Loucy (cell line): ENCODE results near the gene TEDC2.

Experiments
- H2AFZ ChIP-seq: fragments of 200-600 bp; sonication (generic); 2 replicates; pipeline ENCODE4 v1.6.0; 2016; ENCODE audit warnings: antibody characterized with exemption, mild to moderate bottlenecking, low read length, moderate library complexity
- H3F3A ChIP-seq: fragments of 200-600 bp; 2 replicates; pipeline ENCODE4 v1.6.0; 2016; ENCODE audit warnings: antibody characterized with exemption, low read depth, mild to moderate bottlenecking
- H3K27me3 ChIP-seq: fragments of 200-600 bp; sonication (generic); 2 replicates; pipeline ENCODE4 v1.6.1; 2014; ENCODE audit warnings: low read length, mild to moderate bottlenecking; ENCODE audit not compliant: insufficient read depth, poor library complexity, severe bottlenecking
- H3K36me3 ChIP-seq: fragments of 200-600 bp; sonication (generic); 2 replicates; pipeline ENCODE4 v1.6.1; 2016; ENCODE audit warnings: low read length; ENCODE audit not compliant: insufficient read depth
- H3K4me1 ChIP-seq: fragments of 200-600 bp; sonication (generic); 2 replicates; pipeline ENCODE4 v1.5.1; 2014; ENCODE audit warnings: low read length, mild to moderate bottlenecking; ENCODE audit not compliant: insufficient read depth, poor library complexity, severe bottlenecking
- H3K4me2 ChIP-seq: fragments of 200-600 bp; sonication (generic); 2 replicates; pipeline ENCODE4 v1.6.0; 2014; ENCODE audit warnings: antibody characterized with exemption, low read length, low read depth, mild to moderate bottlenecking; ENCODE audit not compliant: poor library complexity, severe bottlenecking
- H3K4me3 ChIP-seq: fragments of 200-600 bp; sonication (generic); 2 replicates; pipeline ENCODE4 v1.5.1; 2014; ENCODE audit warnings: low read length, mild to moderate bottlenecking, mixed read lengths; ENCODE audit not compliant: poor library complexity, severe bottlenecking
- H3K79me2 ChIP-seq: fragments of 200-600 bp; sonication (generic); 2 replicates; pipeline ENCODE4 v1.6.1; 2014; ENCODE audit warnings: low read length; ENCODE audit not compliant: insufficient read depth
- H3K9ac ChIP-seq: fragments of 200-600 bp; sonication (generic); 2 replicates; pipeline ENCODE4 v1.6.0; 2014; ENCODE audit warnings: mild to moderate bottlenecking, low read depth, low read length, moderate library complexity; ENCODE audit not compliant: poor library complexity, severe bottlenecking
- H3K9me2 ChIP-seq: fragments of 200-600 bp; sonication (generic); replicated peaks from 2 replicates; pipeline ENCODE4 v1.6.1; 2016; ENCODE audit warnings: low read depth, low read length, mixed read lengths
- H3K9me3 ChIP-seq: fragments of 200-600 bp; sonication (generic); 2 replicates; pipeline ENCODE4 v1.6.1; 2014; ENCODE audit warnings: mild to moderate bottlenecking, antibody characterized with exemption, low read length, low read depth; ENCODE audit not compliant: insufficient read depth
- H4K20me1 ChIP-seq: fragments of 200-600 bp; sonication (generic); 2 replicates; pipeline ENCODE4 v1.6.0; 2014; ENCODE audit warnings: antibody characterized with exemption, low read length, mild to moderate bottlenecking; ENCODE audit not compliant: insufficient read depth, poor library complexity, severe bottlenecking
- CTCF ChIP-seq: fragments of 200-600 bp; sonication (generic); conservative IDR thresholded peaks from 2 replicates; pipeline ENCODE4 v1.5.1; 2014; ENCODE audit warnings: mild to moderate bottlenecking, antibody characterized with exemption, low read length
- EZH2phosphoT487 ChIP-seq: fragments of 200-600 bp; IDR thresholded peaks from 2 replicates; pipeline ENCODE4 v1.6.1; 2018; ENCODE audit warnings: antibody characterized with exemption, mild to moderate bottlenecking, moderate library complexity, borderline replicate concordance

TEDC2 gene

GRCh38 chr16:2456551-2457153 is 3.3 kb upstream of the TEDC2 start:
- Histone ChIP-seq H4K20me1 (no peaks in the 10 kb centered on the region), H3K9me2 (no peaks in the 10 kb centered on the region), H3K27me3 (no peaks in the 10 kb centered on the region), H3K36me3 (peaks cover 33% of the 10 kb centered on the region; the same call in 1 of the 2 replicates), H3F3A (no peaks in the 10 kb centered on the region), H3K9ac (no peak overlapping the region), H3K9me3 (no peaks in the 10 kb centered on the region), H3K4me1 (peaks cover 9% of the 10 kb centered on the region), H3K4me2 (no peak overlapping the region), H3K4me3 (no peak overlapping the region), H3K79me2 (peaks cover 13% of the 10 kb centered on the region; the same call in 1 of the 2 replicates), H2AFZ (no peak overlapping the region)
- no peak for TF ChIP-seq EZH2phosphoT487
- TF ChIP-seq CTCF, result no peak

GRCh38 chr16:2457267-2457666 is 2.6 kb upstream of the TEDC2 start:
- no peak for TF ChIP-seq EZH2phosphoT487
- no peak for TF ChIP-seq CTCF
- Histone ChIP-seq H3K4me2 (no peak overlapping the region), H3K9me3 (no peaks in the 10 kb centered on the region), H3K9me2 (no peaks in the 10 kb centered on the region), H3K4me3 (no peak overlapping the region), H3K36me3 (peaks cover 31% of the 10 kb centered on the region; the same call in 1 of the 2 replicates), H2AFZ (no peak overlapping the region), H3F3A (no peaks in the 10 kb centered on the region), H3K79me2 (peaks cover 15% of the 10 kb centered on the region; the same call in 1 of the 2 replicates), H4K20me1 (no peaks in the 10 kb centered on the region), H3K4me1 (peaks cover 9% of the 10 kb centered on the region), H3K27me3 (no peaks in the 10 kb centered on the region), H3K9ac (no peak overlapping the region)

GRCh38 chr16:2457946-2458345 is 2.0 kb upstream of the TEDC2 start:
- peaks cover 25% of the 10 kb centered on the region; the same call in 1 of the 2 replicates for H3K36me3 ChIP-seq

More at GRCh38 chr16:2457946-2458345, 2.0 kb upstream of the TEDC2 start:
- no peaks in the 10 kb centered on the region for H3K9me3 ChIP-seq
- H4K20me1 ChIP-seq, result no peaks in the 10 kb centered on the region
- no peaks in the 10 kb centered on the region for H3F3A ChIP-seq
- H2AFZ ChIP-seq, result no peak overlapping the region
- H3K4me1 ChIP-seq, result peaks cover 9% of the 10 kb centered on the region
- no peak for TF ChIP-seq EZH2phosphoT487
- no peak for TF ChIP-seq CTCF
- H3K9ac ChIP-seq, result no peak overlapping the region
- H3K4me3 ChIP-seq, result no peak overlapping the region
- no peak overlapping the region for H3K4me2 ChIP-seq
- H3K9me2 ChIP-seq, result no peaks in the 10 kb centered on the region
- no peaks in the 10 kb centered on the region for H3K27me3 ChIP-seq
- peaks cover 15% of the 10 kb centered on the region; the same call in 1 of the 2 replicates for H3K79me2 ChIP-seq
